Endothelial cell of umbilical vein (primary cell): ENCODE measurements around the gene BCAS3. TPM values are rescaled to one million over a fixed set of nuclear protein-coding genes. Genes with fewer than 3 reads are reported as not detected.

Source experiments
- BruUV-seq: library from RNA; stranded (reverse); fragments of 400-500 nt; replicated peaks from 2 replicates; lab custom pipeline; 2021; lab: Mats Ljungman, UMichigan
- CTCF ChIA-PET: fragments of 300-600, 350-600 bp; sonication (Branson Sonifier 250); formaldehyde crosslinking; loops from one replicate; lab custom pipeline; 2021; ENCODE audit warnings: antibody characterized with exemption, inconsistent platforms; lab: Charles Lee
- POLR2A ChIA-PET: fragments of 300-600, 350-600 bp; sonication (Branson Sonifier 250); formaldehyde crosslinking; loops from one replicate; lab custom pipeline; 2021; ENCODE audit warnings: antibody characterized with exemption, inconsistent platforms; lab: Charles Lee
- DNase-seq: peaks from one replicate; pipeline ENCODE4 v3.0.0-alpha.2; 2011; ENCODE audit warnings: low read depth, low spot score
- FAIRE-seq: peaks from 2 replicates; lab custom pipeline; 2011; peaks lifted over from hg19 to GRCh38; lab: Jason Lieb, UNC
- H2AFZ ChIP-seq: 2 replicates; pipeline ENCODE4 v1.6.0; 2012; ENCODE audit warnings: low read depth, low read length, control low read depth, inconsistent platforms
- H3K27ac ChIP-seq: 2 replicates; pipeline ENCODE4 v1.5.1; 2011; ENCODE audit warnings: low read depth, mild to moderate bottlenecking, control low read depth, low read length, moderate library complexity; ENCODE audit not compliant: insufficient read depth
- H3K27me3 ChIP-seq, 2 experiments: 2 replicates each; pipeline versions ENCODE4 v1.6.0 to v1.6.1; 2011; ENCODE audit warnings: low read length in 2 of 2, mixed read lengths in 1 of 2; ENCODE audit not compliant: control insufficient read depth in 2 of 2, insufficient read depth in 2 of 2
- H3K36me3 ChIP-seq, 2 experiments: 2 replicates in 1 of 2; 3 replicates in 1 of 2; pipeline ENCODE4 v1.5.1; 2011; ENCODE audit warnings: low read length in 2 of 2, mild to moderate bottlenecking in 1 of 2, moderate library complexity in 1 of 2; ENCODE audit not compliant: control insufficient read depth in 2 of 2, insufficient read depth in 2 of 2; ENCODE audit errors: extremely low read depth in 1 of 2
- H3K4me1 ChIP-seq: 3 replicates; pipeline ENCODE4 v1.5.1; 2011; ENCODE audit warnings: mild to moderate bottlenecking, low read length; ENCODE audit not compliant: control insufficient read depth, insufficient read depth; ENCODE audit errors: extremely low read depth
- H3K4me2 ChIP-seq: 2 replicates; pipeline ENCODE4 v1.6.1; 2011; ENCODE audit warnings: low read length, control low read depth, mixed read lengths; ENCODE audit not compliant: insufficient read depth
- H3K4me3 ChIP-seq, 3 experiments: fragments of 200-600 bp in 1 of 3; sonication (generic), shearing (Covaris generic) in 1 of 3; replicated peaks in 1 of 3; 2 replicates each; pipeline ENCODE4 v1.5.1; 2011 to 2016; ENCODE audit warnings: control low read depth in 3 of 3, low read length in 3 of 3, mild to moderate bottlenecking in 2 of 3, inconsistent platforms in 1 of 3, low read depth in 1 of 3, moderate library complexity in 1 of 3; ENCODE audit not compliant: insufficient read depth in 1 of 3
- H3K79me2 ChIP-seq: 2 replicates; pipeline ENCODE4 v1.6.0; 2012; ENCODE audit warnings: low read length, inconsistent platforms; ENCODE audit not compliant: control insufficient read depth, insufficient read depth
- H3K9ac ChIP-seq: replicated peaks from 2 replicates; pipeline ENCODE3; 2011; ENCODE audit warnings: low read length, control low read depth; ENCODE audit not compliant: insufficient read depth; ENCODE audit errors: extremely low read depth
- H3K9me1 ChIP-seq: replicated peaks from 3 replicates; pipeline ENCODE4 v1.6.0; 2011; ENCODE audit warnings: mild to moderate bottlenecking, low read length; ENCODE audit not compliant: control insufficient read depth, insufficient read depth; ENCODE audit errors: extremely low read depth
- H3K9me3 ChIP-seq: replicated peaks from 2 replicates; pipeline ENCODE4 v1.5.1; 2012; ENCODE audit warnings: low read length, inconsistent platforms; ENCODE audit not compliant: control insufficient read depth, insufficient read depth
- H4K20me1 ChIP-seq: replicated peaks from 2 replicates; pipeline ENCODE3; 2011; ENCODE audit warnings: mild to moderate bottlenecking, low read length; ENCODE audit not compliant: control insufficient read depth, insufficient read depth; ENCODE audit errors: extremely low read depth
- CTCF ChIP-seq, 2 donors: IDR thresholded peaks; 1 replicate in 1 of 2; 2 replicates in 1 of 2; pipeline ENCODE4 v1.5.1; 2011; ENCODE audit warnings: low read length in 2 of 2, mild to moderate bottlenecking in 2 of 2, moderate library complexity in 2 of 2, control low read depth in 1 of 2, inconsistent platforms in 1 of 2, low read depth in 1 of 2; ENCODE audit not compliant: insufficient read depth in 1 of 2; ENCODE audit errors: extremely low read depth in 1 of 2
- EZH2 ChIP-seq: IDR thresholded peaks from 2 replicates; pipeline ENCODE4 v1.6.1; 2012; ENCODE audit warnings: borderline replicate concordance, low read depth, mild to moderate bottlenecking, moderate library complexity, low read length, inconsistent platforms; ENCODE audit not compliant: severe bottlenecking
- FOS ChIP-seq: IDR thresholded peaks from 2 replicates; pipeline ENCODE4 v1.6.1; 2011; ENCODE audit warnings: mild to moderate bottlenecking, low read length, moderate library complexity, borderline replicate concordance; ENCODE audit not compliant: insufficient read depth
- GATA2 ChIP-seq: IDR thresholded peaks from 2 replicates; pipeline ENCODE4 v1.7.0; 2011; ENCODE audit warnings: low read depth, mild to moderate bottlenecking, moderate library complexity, mixed read lengths, low read length; ENCODE audit not compliant: insufficient read length, insufficient read depth
- JUN ChIP-seq: IDR thresholded peaks from 2 replicates; pipeline ENCODE4 v1.6.1; 2011; ENCODE audit warnings: borderline replicate concordance, low read depth; ENCODE audit not compliant: insufficient read length, insufficient read depth
- MYC ChIP-seq: IDR thresholded peaks from one replicate; pipeline ENCODE4 v1.6.1; 2011; ENCODE audit warnings: mild to moderate bottlenecking, low read depth, low read length
- POLR2A ChIP-seq: IDR thresholded peaks from 2 replicates; pipeline ENCODE4 v1.6.1; 2012; ENCODE audit warnings: low read depth, mild to moderate bottlenecking, control low read depth, low read length
- POLR2AphosphoS5 ChIP-seq: IDR thresholded peaks from 2 replicates; pipeline ENCODE4 v1.6.1; 2012; ENCODE audit warnings: low read depth, mild to moderate bottlenecking, control low read depth, low read length, moderate library complexity; ENCODE audit not compliant: insufficient read depth
- dilution Hi-C: fragments of 300-500 bp; cut with MboI; formaldehyde crosslinking; loops from one replicate; pipeline ENCODE4 v1.15.0; 2019; ENCODE audit warnings: low sequenced_read_pairs; ENCODE audit not compliant: extremely low pct_ligation_motif_present
- intact Hi-C: fragments of 100-400 bp; cut with micrococcal nuclease; formaldehyde crosslinking; loops from one replicate; pipeline ENCODE4 v1.10.0; 2022
- polyA plus RNA-seq, 4 experiments: library from polyadenylated mRNA; depleted of rRNA in 3 of 4; stranded (reverse) in 3 of 4; unstranded in 1 of 4; fragments of >200 nt; gene quantifications; 2 replicates each; pipeline versions ENCODE4 v1.2.1 to v1.2.3, GENCODE V29; 2011 to 2012; ENCODE audit warnings: missing spikeins in 1 of 4
- total RNA-seq: library from RNA; stranded (reverse); gene quantifications from 2 replicates; pipeline ENCODE4 v1.2.3, GENCODE V29; 2021
- TF ChIP-seq, protein P1 (sequence below): IDR thresholded peaks from 2 replicates; pipeline ENCODE4 v1.6.1; 2011; ENCODE audit not compliant: insufficient read depth, insufficient read length

Gene BCAS3
- total and polyA plus RNA-seq, 2 donors (not counting 3 experiments of a cell fraction or from before 2014, with no cell fraction given): 8.2 to 16.0 TPM

GRCh38 chr17:60685437-60685836 lies 7.8 kb downstream of the BCAS3 start:
- no peaks in the 10 kb centered on the region for H3K4me1 ChIP-seq
- FAIRE-seq (no peak), DNase-seq (no peak)
- no peak overlapping the region for H3K27ac ChIP-seq
- intact Hi-C loops (no loop called here), dilution Hi-C loops (no loop called here)
- TF ChIP-seq POLR2AphosphoS5: no peak
- no peak for TF ChIP-seq EZH2
- TF ChIP-seq, protein P1, sequence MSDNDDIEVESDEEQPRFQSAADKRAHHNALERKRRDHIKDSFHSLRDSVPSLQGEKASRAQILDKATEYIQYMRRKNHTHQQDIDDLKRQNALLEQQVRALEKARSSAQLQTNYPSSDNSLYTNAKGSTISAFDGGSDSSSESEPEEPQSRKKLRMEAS: no peak
- no peak for TF ChIP-seq CTCF (IDR thresholded peaks at IDR 0.05; ENCODE audit: extremely low read depth in 1 of 2, insufficient read depth in 1 of 2, low read depth in 1 of 2, low read length in 2 of 2)
- TF ChIP-seq POLR2A: no peak
- no peak for TF ChIP-seq JUN
- no peak for TF ChIP-seq GATA2
- no peak for TF ChIP-seq FOS
- TF ChIP-seq MYC: no peak
- no peaks in the 10 kb centered on the region for H4K20me1 ChIP-seq
- H3K9me3 ChIP-seq: no peaks in the 10 kb centered on the region
- no peaks in the 10 kb centered on the region for H3K9me1 ChIP-seq
- H3K79me2 ChIP-seq: no peaks in the 10 kb centered on the region
- ChIA-PET POLR2A (no interaction called here), CTCF (no interaction called here)
- peaks cover 0 to 2% of the 10 kb centered on the region in 2 experiments for H3K36me3 ChIP-seq
- H3K4me3 ChIP-seq: no peak overlapping the region
- no peak overlapping the region for H2AFZ ChIP-seq
- H3K4me2 ChIP-seq: no peak overlapping the region
- no TSS peak for BruUV-seq
- no peaks in the 10 kb centered on the region for H3K27me3 ChIP-seq
- H3K9ac ChIP-seq: no peak overlapping the region
